ENCODE measurements around the gene SPEF1. TPM values are rescaled to one million over a fixed set of nuclear protein-coding genes. Genes with fewer than 3 reads are reported as not detected.
A peak's percentile ranks its signal among the peaks of the same experiment; 100 is the strongest.

SPEF1 gene
- total RNA-seq, 2 donors from 2014 or later = 0.35 to 0.44 TPM

- H3K27ac ChIP-seq (ENCODE audit: low read depth, low read length) = no peak overlapping the region
- Mint-ChIP-seq H3K27ac (peak overlapping the region; percentile 74), H3K4me1 (peaks cover 2% of the 10 kb centered on the region), H3K9me3 (no peaks in the 10 kb centered on the region), H3K27me3 (ENCODE audit: insufficient read depth) (peaks cover 56% of the 10 kb centered on the region), H3K36me3 (ENCODE audit: low read depth) (no peaks in the 10 kb centered on the region), H3K4me3 (peak overlapping the region; percentile 66)
- H3K9ac ChIP-seq (ENCODE audit: extremely low read depth, low read length, poor library complexity, severe bottlenecking) = no peak overlapping the region
- no peaks in the 10 kb centered on the region for H3K36me3 ChIP-seq (ENCODE audit: control insufficient read depth, insufficient read depth, low read length)
- WGBS, 2 experiments (ENCODE audit: insufficient coverage in 1 of 2, insufficient read length in 1 of 2) = 34 to 37% methylated on average over 23 to 45 of the region's 45 CpGs
- H3K4me3 ChIP-seq (ENCODE audit: low read length) = peak overlapping the region; percentile 74
- no peaks in the 10 kb centered on the region for H3K4me1 ChIP-seq (ENCODE audit: control insufficient read depth, insufficient read depth, low read length)
- peak; percentile 100 for DNase-seq
- TF ChIP-seq, protein P1, sequence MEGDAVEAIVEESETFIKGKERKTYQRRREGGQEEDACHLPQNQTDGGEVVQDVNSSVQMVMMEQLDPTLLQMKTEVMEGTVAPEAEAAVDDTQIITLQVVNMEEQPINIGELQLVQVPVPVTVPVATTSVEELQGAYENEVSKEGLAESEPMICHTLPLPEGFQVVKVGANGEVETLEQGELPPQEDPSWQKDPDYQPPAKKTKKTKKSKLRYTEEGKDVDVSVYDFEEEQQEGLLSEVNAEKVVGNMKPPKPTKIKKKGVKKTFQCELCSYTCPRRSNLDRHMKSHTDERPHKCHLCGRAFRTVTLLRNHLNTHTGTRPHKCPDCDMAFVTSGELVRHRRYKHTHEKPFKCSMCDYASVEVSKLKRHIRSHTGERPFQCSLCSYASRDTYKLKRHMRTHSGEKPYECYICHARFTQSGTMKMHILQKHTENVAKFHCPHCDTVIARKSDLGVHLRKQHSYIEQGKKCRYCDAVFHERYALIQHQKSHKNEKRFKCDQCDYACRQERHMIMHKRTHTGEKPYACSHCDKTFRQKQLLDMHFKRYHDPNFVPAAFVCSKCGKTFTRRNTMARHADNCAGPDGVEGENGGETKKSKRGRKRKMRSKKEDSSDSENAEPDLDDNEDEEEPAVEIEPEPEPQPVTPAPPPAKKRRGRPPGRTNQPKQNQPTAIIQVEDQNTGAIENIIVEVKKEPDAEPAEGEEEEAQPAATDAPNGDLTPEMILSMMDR (conservative IDR thresholded peaks at IDR 0.05) = no peak
- peaks cover 39% of the 10 kb centered on the region for H3K27me3 ChIP-seq (ENCODE audit: control insufficient read depth, insufficient read depth, low read length, poor library complexity, severe bottlenecking)
- no peaks in the 10 kb centered on the region for H3K9me3 ChIP-seq (ENCODE audit: control insufficient read depth, low read length)
These were observed 36.2 kb downstream of the SPEF1 start for GRCh38 chr20:3744806-3745685.

DNA sequence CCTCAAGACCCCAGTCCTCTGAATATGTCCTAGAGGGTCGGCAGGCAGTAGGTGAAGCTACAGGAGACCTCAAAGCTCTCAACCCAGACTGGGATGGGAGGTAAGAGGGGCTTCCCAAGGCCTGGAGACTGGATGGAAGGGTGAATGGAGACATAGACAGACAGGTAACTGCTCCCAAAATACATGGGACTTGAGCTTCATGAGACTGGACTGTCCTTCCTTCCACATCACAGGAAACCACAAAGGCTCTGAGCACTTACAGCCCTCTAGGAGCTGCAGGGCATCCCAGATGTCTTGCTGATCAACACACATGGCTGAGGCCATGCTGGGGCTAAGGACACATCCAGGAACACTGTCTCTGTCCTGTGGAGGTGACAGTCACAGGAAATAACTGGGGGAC lies 37.2 kb downstream of the SPEF1 start:
- TF ChIP-seq, protein P1 (conservative IDR thresholded peaks at IDR 0.05) = no peak
- H3K9me3 Mint-ChIP-seq = no peaks in the 10 kb centered on the region
- no peaks in the 10 kb centered on the region for H3K36me3 Mint-ChIP-seq (ENCODE audit: low read depth)
- peak; percentile 25 for DNase-seq
- Histone ChIP-seq H3K4me1 (ENCODE audit: control insufficient read depth, insufficient read depth, low read length) (peaks cover 5% of the 10 kb centered on the region), H3K9me3 (ENCODE audit: control insufficient read depth, low read length) (no peaks in the 10 kb centered on the region), H3K4me3 (ENCODE audit: low read length) (no peak overlapping the region), H3K27me3 (ENCODE audit: control insufficient read depth, insufficient read depth, low read length, poor library complexity, severe bottlenecking) (peaks cover 29% of the 10 kb centered on the region), H3K9ac (ENCODE audit: extremely low read depth, low read length, poor library complexity, severe bottlenecking) (no peak overlapping the region), H3K27ac (ENCODE audit: low read depth, low read length) (no peak overlapping the region), H3K36me3 (ENCODE audit: control insufficient read depth, insufficient read depth, low read length) (no peaks in the 10 kb centered on the region)
- H3K27ac Mint-ChIP-seq = no peak overlapping the region
- H3K4me3 Mint-ChIP-seq = peak overlapping the region; percentile 66
- peaks cover 47% of the 10 kb centered on the region for H3K27me3 Mint-ChIP-seq (ENCODE audit: insufficient read depth)
- H3K4me1 Mint-ChIP-seq = peaks cover 5% of the 10 kb centered on the region
- WGBS, 2 experiments (ENCODE audit: insufficient coverage in 1 of 2, insufficient read length in 1 of 2) = 74 to 100% methylated on average over 1 of the region's 1 CpG

GRCh38 chr20:3743251-3743650 lies 38.0 kb downstream of the SPEF1 start:
- Mint-ChIP-seq H3K36me3 (ENCODE audit: low read depth) (no peaks in the 10 kb centered on the region), H3K9me3 (no peaks in the 10 kb centered on the region), H3K27ac (no peak overlapping the region), H3K4me1 (peaks cover 13% of the 10 kb centered on the region), H3K27me3 (ENCODE audit: insufficient read depth) (peaks cover 39% of the 10 kb centered on the region), H3K4me3 (no peak overlapping the region)
- Histone ChIP-seq H3K27ac (ENCODE audit: low read depth, low read length) (no peak overlapping the region), H3K4me1 (ENCODE audit: control insufficient read depth, insufficient read depth, low read length) (peaks cover 11% of the 10 kb centered on the region), H3K27me3 (ENCODE audit: control insufficient read depth, insufficient read depth, low read length, poor library complexity, severe bottlenecking) (peaks cover 21% of the 10 kb centered on the region), H3K9ac (ENCODE audit: extremely low read depth, low read length, poor library complexity, severe bottlenecking) (no peak overlapping the region), H3K4me3 (ENCODE audit: low read length) (no peak overlapping the region), H3K9me3 (ENCODE audit: control insufficient read depth, low read length) (no peaks in the 10 kb centered on the region), H3K36me3 (ENCODE audit: control insufficient read depth, insufficient read depth, low read length) (no peaks in the 10 kb centered on the region)
- TF ChIP-seq, protein P1 (conservative IDR thresholded peaks at IDR 0.05) = no peak
- DNase-seq = no peak
- WGBS, 2 experiments (ENCODE audit: insufficient coverage in 1 of 2, insufficient read length in 1 of 2) = 92 to 100% methylated on average over 1 to 2 of the region's 2 CpGs
